WTC11 (cell line): ENCODE results near the gene USP48. TPM values are rescaled to one million over a fixed set of nuclear protein-coding genes. Genes with fewer than 3 reads are reported as not detected.

Experiments used
- ATAC-seq: fragments of 200-7000 bp; cut with Tn5 transposase; 2 replicates; pipeline ENCODE4 v1.10.0; 2021; ENCODE audit warnings: mild to moderate bottlenecking, moderate library complexity
- CTCF ChIA-PET: fragments of 300-600 bp; sonication (Branson Sonifier 250); formaldehyde crosslinking; loops from one replicate; lab custom pipeline; 2021; ENCODE audit warnings: antibody characterized with exemption; lab: Charles Lee
- POLR2A ChIA-PET: fragments of 350-600 bp; sonication (Branson Sonifier 250); formaldehyde crosslinking; loops from one replicate; lab custom pipeline; 2021; ENCODE audit warnings: antibody characterized with exemption; lab: Charles Lee
- DNase-seq: peaks from one replicate; pipeline ENCODE4 v3.0.0; 2021; ENCODE audit warnings: low spot score
- H3K27ac Mint-ChIP-seq: 2 replicates; pipeline ENCODE4 v1.8.0; 2021; ENCODE audit warnings: mixed read lengths
- H3K27me3 Mint-ChIP-seq: 2 replicates; pipeline ENCODE4 v1.8.0; 2021; ENCODE audit warnings: low read depth, mild to moderate bottlenecking, moderate library complexity, mixed read lengths
- H3K36me3 Mint-ChIP-seq: 2 replicates; pipeline ENCODE4 v1.8.0; 2021; ENCODE audit warnings: mixed read lengths
- H3K4me1 Mint-ChIP-seq: 2 replicates; pipeline ENCODE4 v1.8.0; 2022; ENCODE audit warnings: mixed read lengths
- H3K4me3 Mint-ChIP-seq: 2 replicates; pipeline ENCODE4 v1.8.0; 2021; ENCODE audit warnings: mild to moderate bottlenecking, moderate library complexity, mixed read lengths
- H3K9me3 Mint-ChIP-seq: 2 replicates; pipeline ENCODE4 v1.8.0; 2021; ENCODE audit warnings: mixed read lengths
- ESRRA ChIP-seq: sonication (generic); formaldehyde crosslinking; IDR thresholded peaks from 2 replicates; pipeline ENCODE4 v1.8.1; 2022; ENCODE audit warnings: mild to moderate bottlenecking, missing genetic modification reagents, borderline replicate concordance
- FOXJ3 ChIP-seq: sonication (generic); formaldehyde crosslinking; IDR thresholded peaks from 2 replicates; pipeline ENCODE4 v1.9.0; 2021; ENCODE audit warnings: missing genetic modification reagents, mild to moderate bottlenecking, borderline replicate concordance
- FOXK1 ChIP-seq: sonication (generic); formaldehyde crosslinking; IDR thresholded peaks from 2 replicates; pipeline ENCODE4 v1.8.0; 2022; ENCODE audit warnings: mild to moderate bottlenecking, moderate library complexity, missing genetic modification reagents
- IRF2 ChIP-seq: sonication (generic); formaldehyde crosslinking; IDR thresholded peaks from 2 replicates; pipeline ENCODE4 v1.8.0; 2022; ENCODE audit warnings: low read depth, missing genetic modification reagents, borderline replicate concordance
- JUN ChIP-seq: sonication (generic); formaldehyde crosslinking; IDR thresholded peaks from 2 replicates; pipeline ENCODE4 v1.8.0; 2023; ENCODE audit warnings: mild to moderate bottlenecking, missing genetic modification reagents
- NFYB ChIP-seq: sonication (generic); formaldehyde crosslinking; conservative IDR thresholded peaks from 2 replicates; pipeline ENCODE4 v1.8.0; 2022; ENCODE audit warnings: low read depth, missing genetic modification reagents
- NR1H2 ChIP-seq: sonication (generic); formaldehyde crosslinking; IDR thresholded peaks from 2 replicates; pipeline ENCODE4 v1.9.0; 2021; ENCODE audit warnings: mild to moderate bottlenecking, moderate library complexity, missing genetic modification reagents
- PRRX2 ChIP-seq: fragments of 250-450 bp; sonication (Bioruptor Pico); IDR thresholded peaks from 2 replicates; pipeline ENCODE4 v1.8.0; 2021; ENCODE audit warnings: mild to moderate bottlenecking
- ZNF423 ChIP-seq: fragments of 250-450 bp; sonication (Bioruptor Pico); IDR thresholded peaks from 2 replicates; pipeline ENCODE4 v2.1.2; 2022; ENCODE audit warnings: mild to moderate bottlenecking, moderate library complexity
- ZNF671 ChIP-seq: fragments of 250-450 bp; sonication (Bioruptor Pico); IDR thresholded peaks from 2 replicates; pipeline ENCODE4 v1.8.0; 2021; ENCODE audit warnings: mild to moderate bottlenecking
- total RNA-seq: library from RNA; stranded (reverse); gene quantifications from 3 replicates; pipeline ENCODE4 v1.2.3, GENCODE V29; 2021
- TF ChIP-seq, protein P1 (sequence below): sonication (generic); formaldehyde crosslinking; IDR thresholded peaks from 2 replicates; pipeline ENCODE4 v1.8.0; 2023; ENCODE audit warnings: missing genetic modification reagents
- TF ChIP-seq, protein P2 (sequence below): fragments of 250-450 bp; sonication (Bioruptor Pico); IDR thresholded peaks from 2 replicates; pipeline ENCODE4 v1.9.0; 2021; ENCODE audit warnings: mild to moderate bottlenecking, borderline replicate concordance
- TF ChIP-seq, protein P3 (sequence below): fragments of 250-450 bp; sonication (Bioruptor Pico); IDR thresholded peaks from 2 replicates; pipeline ENCODE4 v1.8.0; 2021; ENCODE audit warnings: mild to moderate bottlenecking
- TF ChIP-seq, protein P4 (sequence below): sonication (generic); formaldehyde crosslinking; IDR thresholded peaks from 2 replicates; pipeline ENCODE4 v1.8.1; 2023; ENCODE audit warnings: mild to moderate bottlenecking, missing genetic modification reagents, borderline replicate concordance
- TF ChIP-seq, protein P5 (sequence below): sonication (generic); formaldehyde crosslinking; IDR thresholded peaks from 2 replicates; pipeline ENCODE4 v1.8.0; 2023; ENCODE audit warnings: missing genetic modification reagents, mild to moderate bottlenecking, borderline replicate concordance

The USP48 gene
- total RNA-seq, 1 experiment from 2014 or later = 86.9 TPM

DNA sequence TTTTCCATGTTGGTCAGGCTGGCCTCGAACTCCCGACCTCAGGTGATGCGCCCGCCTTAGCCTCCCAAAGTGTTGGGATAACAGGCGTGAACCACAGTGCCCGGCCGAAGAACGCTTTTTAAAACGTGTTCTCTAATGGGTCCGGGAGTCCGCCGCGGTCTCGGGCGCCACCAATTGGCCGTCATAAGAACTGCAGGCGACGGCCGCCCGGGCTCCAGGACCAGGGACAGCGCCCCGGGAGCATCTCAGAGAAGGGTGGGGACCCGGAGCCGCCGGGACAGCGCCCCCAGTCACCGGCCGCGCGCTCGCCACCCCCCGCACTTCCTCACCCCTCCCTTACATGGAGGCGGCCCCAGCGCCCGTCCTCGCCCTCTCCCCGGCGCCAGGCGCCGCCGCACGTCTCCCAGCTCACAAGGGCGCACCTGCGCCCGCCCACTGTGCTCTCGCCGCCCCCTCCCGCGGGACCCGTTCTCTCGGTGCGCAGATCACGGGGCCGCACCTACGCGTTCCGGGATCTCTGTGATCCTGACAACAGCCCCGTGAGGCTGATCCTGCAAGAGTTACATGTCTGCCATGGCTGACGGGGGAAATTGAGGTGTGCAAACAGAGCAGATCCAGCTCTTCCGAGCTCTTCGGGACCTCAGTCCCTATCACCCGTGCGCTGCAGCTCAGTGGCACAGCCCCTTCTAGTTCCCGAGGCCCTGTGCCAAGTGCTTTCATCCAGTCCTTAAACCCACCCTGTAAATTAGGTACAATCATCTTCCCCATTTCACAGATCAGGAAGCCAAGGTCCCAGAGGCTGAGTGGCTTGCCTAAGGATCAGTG lies 123.6 kb downstream of the USP48 start (continued):
- TF ChIP-seq NFYB (0 out of 2 replicates have a peak, but pooled peaks have one; percentile 24), FOXK1 (CRISPR knock-in tag) (peak; percentile 93), ESRRA (CRISPR knock-in tag) (peak; percentile 92; the same call in 1 of the 2 replicates), ZNF671 (CRISPR knock-in tag) (no peak), NR1H2 (CRISPR knock-in tag) (peak; percentile 91), ZNF423 (CRISPR knock-in tag) (peak; percentile 72)
- TF ChIP-seq, protein P1, sequence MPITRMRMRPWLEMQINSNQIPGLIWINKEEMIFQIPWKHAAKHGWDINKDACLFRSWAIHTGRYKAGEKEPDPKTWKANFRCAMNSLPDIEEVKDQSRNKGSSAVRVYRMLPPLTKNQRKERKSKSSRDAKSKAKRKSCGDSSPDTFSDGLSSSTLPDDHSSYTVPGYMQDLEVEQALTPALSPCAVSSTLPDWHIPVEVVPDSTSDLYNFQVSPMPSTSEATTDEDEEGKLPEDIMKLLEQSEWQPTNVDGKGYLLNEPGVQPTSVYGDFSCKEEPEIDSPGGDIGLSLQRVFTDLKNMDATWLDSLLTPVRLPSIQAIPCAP (CRISPR knock-in tag) = peak; percentile 93
- TF ChIP-seq, protein P2, sequence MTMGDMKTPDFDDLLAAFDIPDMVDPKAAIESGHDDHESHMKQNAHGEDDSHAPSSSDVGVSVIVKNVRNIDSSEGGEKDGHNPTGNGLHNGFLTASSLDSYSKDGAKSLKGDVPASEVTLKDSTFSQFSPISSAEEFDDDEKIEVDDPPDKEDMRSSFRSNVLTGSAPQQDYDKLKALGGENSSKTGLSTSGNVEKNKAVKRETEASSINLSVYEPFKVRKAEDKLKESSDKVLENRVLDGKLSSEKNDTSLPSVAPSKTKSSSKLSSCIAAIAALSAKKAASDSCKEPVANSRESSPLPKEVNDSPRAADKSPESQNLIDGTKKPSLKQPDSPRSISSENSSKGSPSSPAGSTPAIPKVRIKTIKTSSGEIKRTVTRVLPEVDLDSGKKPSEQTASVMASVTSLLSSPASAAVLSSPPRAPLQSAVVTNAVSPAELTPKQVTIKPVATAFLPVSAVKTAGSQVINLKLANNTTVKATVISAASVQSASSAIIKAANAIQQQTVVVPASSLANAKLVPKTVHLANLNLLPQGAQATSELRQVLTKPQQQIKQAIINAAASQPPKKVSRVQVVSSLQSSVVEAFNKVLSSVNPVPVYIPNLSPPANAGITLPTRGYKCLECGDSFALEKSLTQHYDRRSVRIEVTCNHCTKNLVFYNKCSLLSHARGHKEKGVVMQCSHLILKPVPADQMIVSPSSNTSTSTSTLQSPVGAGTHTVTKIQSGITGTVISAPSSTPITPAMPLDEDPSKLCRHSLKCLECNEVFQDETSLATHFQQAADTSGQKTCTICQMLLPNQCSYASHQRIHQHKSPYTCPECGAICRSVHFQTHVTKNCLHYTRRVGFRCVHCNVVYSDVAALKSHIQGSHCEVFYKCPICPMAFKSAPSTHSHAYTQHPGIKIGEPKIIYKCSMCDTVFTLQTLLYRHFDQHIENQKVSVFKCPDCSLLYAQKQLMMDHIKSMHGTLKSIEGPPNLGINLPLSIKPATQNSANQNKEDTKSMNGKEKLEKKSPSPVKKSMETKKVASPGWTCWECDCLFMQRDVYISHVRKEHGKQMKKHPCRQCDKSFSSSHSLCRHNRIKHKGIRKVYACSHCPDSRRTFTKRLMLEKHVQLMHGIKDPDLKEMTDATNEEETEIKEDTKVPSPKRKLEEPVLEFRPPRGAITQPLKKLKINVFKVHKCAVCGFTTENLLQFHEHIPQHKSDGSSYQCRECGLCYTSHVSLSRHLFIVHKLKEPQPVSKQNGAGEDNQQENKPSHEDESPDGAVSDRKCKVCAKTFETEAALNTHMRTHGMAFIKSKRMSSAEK (CRISPR knock-in tag) = 0 out of 2 replicates have a peak, but pooled peaks have one; percentile 61
- TF ChIP-seq, protein P3, sequence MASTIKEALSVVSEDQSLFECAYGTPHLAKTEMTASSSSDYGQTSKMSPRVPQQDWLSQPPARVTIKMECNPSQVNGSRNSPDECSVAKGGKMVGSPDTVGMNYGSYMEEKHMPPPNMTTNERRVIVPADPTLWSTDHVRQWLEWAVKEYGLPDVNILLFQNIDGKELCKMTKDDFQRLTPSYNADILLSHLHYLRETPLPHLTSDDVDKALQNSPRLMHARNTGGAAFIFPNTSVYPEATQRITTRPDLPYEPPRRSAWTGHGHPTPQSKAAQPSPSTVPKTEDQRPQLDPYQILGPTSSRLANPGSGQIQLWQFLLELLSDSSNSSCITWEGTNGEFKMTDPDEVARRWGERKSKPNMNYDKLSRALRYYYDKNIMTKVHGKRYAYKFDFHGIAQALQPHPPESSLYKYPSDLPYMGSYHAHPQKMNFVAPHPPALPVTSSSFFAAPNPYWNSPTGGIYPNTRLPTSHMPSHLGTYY (CRISPR knock-in tag) = peak; percentile 74; the same call in 1 of the 2 replicates
- TF ChIP-seq, protein P4, sequence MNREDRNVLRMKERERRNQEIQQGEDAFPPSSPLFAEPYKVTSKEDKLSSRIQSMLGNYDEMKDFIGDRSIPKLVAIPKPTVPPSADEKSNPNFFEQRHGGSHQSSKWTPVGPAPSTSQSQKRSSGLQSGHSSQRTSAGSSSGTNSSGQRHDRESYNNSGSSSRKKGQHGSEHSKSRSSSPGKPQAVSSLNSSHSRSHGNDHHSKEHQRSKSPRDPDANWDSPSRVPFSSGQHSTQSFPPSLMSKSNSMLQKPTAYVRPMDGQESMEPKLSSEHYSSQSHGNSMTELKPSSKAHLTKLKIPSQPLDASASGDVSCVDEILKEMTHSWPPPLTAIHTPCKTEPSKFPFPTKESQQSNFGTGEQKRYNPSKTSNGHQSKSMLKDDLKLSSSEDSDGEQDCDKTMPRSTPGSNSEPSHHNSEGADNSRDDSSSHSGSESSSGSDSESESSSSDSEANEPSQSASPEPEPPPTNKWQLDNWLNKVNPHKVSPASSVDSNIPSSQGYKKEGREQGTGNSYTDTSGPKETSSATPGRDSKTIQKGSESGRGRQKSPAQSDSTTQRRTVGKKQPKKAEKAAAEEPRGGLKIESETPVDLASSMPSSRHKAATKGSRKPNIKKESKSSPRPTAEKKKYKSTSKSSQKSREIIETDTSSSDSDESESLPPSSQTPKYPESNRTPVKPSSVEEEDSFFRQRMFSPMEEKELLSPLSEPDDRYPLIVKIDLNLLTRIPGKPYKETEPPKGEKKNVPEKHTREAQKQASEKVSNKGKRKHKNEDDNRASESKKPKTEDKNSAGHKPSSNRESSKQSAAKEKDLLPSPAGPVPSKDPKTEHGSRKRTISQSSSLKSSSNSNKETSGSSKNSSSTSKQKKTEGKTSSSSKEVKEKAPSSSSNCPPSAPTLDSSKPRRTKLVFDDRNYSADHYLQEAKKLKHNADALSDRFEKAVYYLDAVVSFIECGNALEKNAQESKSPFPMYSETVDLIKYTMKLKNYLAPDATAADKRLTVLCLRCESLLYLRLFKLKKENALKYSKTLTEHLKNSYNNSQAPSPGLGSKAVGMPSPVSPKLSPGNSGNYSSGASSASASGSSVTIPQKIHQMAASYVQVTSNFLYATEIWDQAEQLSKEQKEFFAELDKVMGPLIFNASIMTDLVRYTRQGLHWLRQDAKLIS (CRISPR knock-in tag) = peak; percentile 96; the same call in 1 of the 2 replicates
- TF ChIP-seq, all 79 proteins: peak for 60

DNA sequence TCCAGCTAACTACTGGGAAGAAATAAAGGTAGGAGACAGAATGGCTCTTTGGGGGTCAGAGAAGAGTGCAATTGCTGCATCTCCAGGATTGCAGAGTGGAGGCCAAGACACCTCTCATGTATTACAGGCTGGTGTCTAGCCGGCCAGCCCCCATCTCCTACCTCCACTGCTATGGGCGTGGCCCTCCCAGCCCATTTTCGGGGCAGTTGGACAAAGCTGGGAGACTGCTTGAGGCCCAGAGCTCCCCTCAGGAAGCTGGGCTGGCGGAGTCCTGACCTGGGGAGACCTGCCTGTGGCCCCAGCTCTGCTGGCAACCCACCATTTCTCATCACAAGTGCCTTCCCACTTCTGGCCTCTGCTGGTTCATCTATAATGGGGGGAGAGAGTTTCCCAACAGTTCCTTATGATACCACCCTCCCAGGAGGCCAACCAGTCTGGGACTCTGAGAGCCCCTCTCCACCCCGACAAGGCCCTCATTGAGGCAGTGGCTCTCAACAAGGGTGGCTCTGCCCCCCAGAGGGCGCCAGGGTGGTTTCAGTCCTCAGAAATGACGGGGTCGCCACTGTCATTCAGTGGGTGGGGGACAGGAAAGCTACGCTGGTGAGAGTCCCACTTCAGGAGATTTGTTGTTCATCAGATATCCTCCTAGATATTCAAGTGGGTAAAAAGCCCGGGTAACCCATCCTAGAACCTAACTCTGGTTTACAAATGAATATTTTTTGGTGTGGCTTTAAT lies 125.3 kb downstream of the USP48 start:
- TF ChIP-seq FOXJ3 (no peak), PRRX2 (no peak), IRF2 (CRISPR knock-in tag) (no peak), JUN (CRISPR knock-in tag) (no peak)
- TF ChIP-seq, protein P5, sequence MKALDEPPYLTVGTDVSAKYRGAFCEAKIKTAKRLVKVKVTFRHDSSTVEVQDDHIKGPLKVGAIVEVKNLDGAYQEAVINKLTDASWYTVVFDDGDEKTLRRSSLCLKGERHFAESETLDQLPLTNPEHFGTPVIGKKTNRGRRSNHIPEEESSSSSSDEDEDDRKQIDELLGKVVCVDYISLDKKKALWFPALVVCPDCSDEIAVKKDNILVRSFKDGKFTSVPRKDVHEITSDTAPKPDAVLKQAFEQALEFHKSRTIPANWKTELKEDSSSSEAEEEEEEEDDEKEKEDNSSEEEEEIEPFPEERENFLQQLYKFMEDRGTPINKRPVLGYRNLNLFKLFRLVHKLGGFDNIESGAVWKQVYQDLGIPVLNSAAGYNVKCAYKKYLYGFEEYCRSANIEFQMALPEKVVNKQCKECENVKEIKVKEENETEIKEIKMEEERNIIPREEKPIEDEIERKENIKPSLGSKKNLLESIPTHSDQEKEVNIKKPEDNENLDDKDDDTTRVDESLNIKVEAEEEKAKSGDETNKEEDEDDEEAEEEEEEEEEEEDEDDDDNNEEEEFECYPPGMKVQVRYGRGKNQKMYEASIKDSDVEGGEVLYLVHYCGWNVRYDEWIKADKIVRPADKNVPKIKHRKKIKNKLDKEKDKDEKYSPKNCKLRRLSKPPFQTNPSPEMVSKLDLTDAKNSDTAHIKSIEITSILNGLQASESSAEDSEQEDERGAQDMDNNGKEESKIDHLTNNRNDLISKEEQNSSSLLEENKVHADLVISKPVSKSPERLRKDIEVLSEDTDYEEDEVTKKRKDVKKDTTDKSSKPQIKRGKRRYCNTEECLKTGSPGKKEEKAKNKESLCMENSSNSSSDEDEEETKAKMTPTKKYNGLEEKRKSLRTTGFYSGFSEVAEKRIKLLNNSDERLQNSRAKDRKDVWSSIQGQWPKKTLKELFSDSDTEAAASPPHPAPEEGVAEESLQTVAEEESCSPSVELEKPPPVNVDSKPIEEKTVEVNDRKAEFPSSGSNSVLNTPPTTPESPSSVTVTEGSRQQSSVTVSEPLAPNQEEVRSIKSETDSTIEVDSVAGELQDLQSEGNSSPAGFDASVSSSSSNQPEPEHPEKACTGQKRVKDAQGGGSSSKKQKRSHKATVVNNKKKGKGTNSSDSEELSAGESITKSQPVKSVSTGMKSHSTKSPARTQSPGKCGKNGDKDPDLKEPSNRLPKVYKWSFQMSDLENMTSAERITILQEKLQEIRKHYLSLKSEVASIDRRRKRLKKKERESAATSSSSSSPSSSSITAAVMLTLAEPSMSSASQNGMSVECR (CRISPR knock-in tag) = no peak
- TF ChIP-seq, protein P1 (CRISPR knock-in tag) = no peak
- DNase-seq = no peak
- CTCF ChIA-PET = interaction anchor here (0.8 to 2.5 kb wide), 7 partner anchors 11 to 308 kb away, joined by 3 to 11 read pairs (median 3); partner anchors contain the start of gene RAP1GAP

More for the DNA sequence above, 125.3 kb downstream of the USP48 start:
- no peak overlapping the region for H3K4me3 Mint-ChIP-seq
- H3K27me3 Mint-ChIP-seq = peaks cover 32% of the 10 kb centered on the region
- peaks cover 5% of the 10 kb centered on the region for H3K4me1 Mint-ChIP-seq
- H3K36me3 Mint-ChIP-seq = no peaks in the 10 kb centered on the region
- POLR2A ChIA-PET = no interaction called here
- H3K27ac Mint-ChIP-seq = no peak overlapping the region
- no peaks in the 10 kb centered on the region for H3K9me3 Mint-ChIP-seq
- ATAC-seq = no peak
